ENCODE data around the gene AGTR1.

AGTR1 gene

GRCh38 chr3:148759430-148759829 lies 61.7 kb downstream of the AGTR1 start:
- TF ChIP-seq CTCF (IDR thresholded peaks at IDR 0.05), result no peak
- Histone ChIP-seq H3K4me1 (peaks cover 0 to 10% (median 0%) of the 10 kb centered on the region in 4 donors), H3K9me3 (no peaks in the 10 kb centered on the region), H3K4me3 (no peak overlapping the region), H3K36me3 (no peaks in the 10 kb centered on the region), H3K27me3 (peaks cover 0 to 3% of the 10 kb centered on the region in 2 donors), H3K27ac (no peak overlapping the region)
- DNase-seq, result no peak
- intact Hi-C loops (cut with DNase I; ENCODE audit: low total_unique reads), result no loop called here

- Histone ChIP-seq H3K27me3 (no peaks in the 10 kb centered on the region), H3K9me3 (no peaks in the 10 kb centered on the region), H3K4me1 (no peaks in the 10 kb centered on the region), H3K27ac (no peak overlapping the region), H3K4me3 (no peak overlapping the region), H3K36me3 (no peaks in the 10 kb centered on the region)
- no peak for TF ChIP-seq CTCF (IDR thresholded peaks at IDR 0.05)
- no peak for DNase-seq
- intact Hi-C loops (cut with DNase I; ENCODE audit: low total_unique reads), result no loop called here
Observed at GRCh38 chr3:148763156-148763680, 65.5 kb downstream of the AGTR1 start.

- H3K27ac ChIP-seq, result no peak overlapping the region
- no peaks in the 10 kb centered on the region for H3K36me3 ChIP-seq
- no peak for DNase-seq
- intact Hi-C loops (cut with DNase I; ENCODE audit: low total_unique reads), result no loop called here
- H3K27me3 ChIP-seq, result no peaks in the 10 kb centered on the region
- no peak for TF ChIP-seq CTCF (IDR thresholded peaks at IDR 0.05)
- no peaks in the 10 kb centered on the region for H3K9me3 ChIP-seq
- no peaks in the 10 kb centered on the region for H3K4me1 ChIP-seq
- H3K4me3 ChIP-seq, result no peak overlapping the region
Observed at GRCh38 chr3:148763986-148764935, 66.6 kb downstream of the AGTR1 start.

- no peaks in the 10 kb centered on the region for H3K9me3 ChIP-seq
- H3K4me1 ChIP-seq, result no peaks in the 10 kb centered on the region
- H3K36me3 ChIP-seq, result no peaks in the 10 kb centered on the region
- H3K4me3 ChIP-seq, result no peak overlapping the region
- H3K27ac ChIP-seq, result no peak overlapping the region
- intact Hi-C loops (cut with DNase I; ENCODE audit: low total_unique reads), result no loop called here
- H3K27me3 ChIP-seq, result no peaks in the 10 kb centered on the region
- no peak for TF ChIP-seq CTCF (IDR thresholded peaks at IDR 0.05)
- DNase-seq, result no peak
Observed at GRCh38 chr3:148772361-148772760, 74.7 kb downstream of the AGTR1 start.

GRCh38 chr3:148772835-148773234 lies 75.1 kb downstream of the AGTR1 start:
- intact Hi-C loops (cut with DNase I; ENCODE audit: low total_unique reads), result no loop called here
- no peak overlapping the region for H3K4me3 ChIP-seq
- H3K4me1 ChIP-seq, result no peaks in the 10 kb centered on the region
- H3K9me3 ChIP-seq, result no peaks in the 10 kb centered on the region
- no peak for TF ChIP-seq CTCF (IDR thresholded peaks at IDR 0.05)
- no peak for DNase-seq
- H3K36me3 ChIP-seq, result no peaks in the 10 kb centered on the region
- H3K27me3 ChIP-seq, result no peaks in the 10 kb centered on the region
- H3K27ac ChIP-seq, result no peak overlapping the region
